Measurements from ENCODE around the gene EPHB3.

The EPHB3 gene

GRCh38 chr3:184580376-184580775 lies 18.8 kb downstream of the EPHB3 start:
- Histone ChIP-seq H3K4me3 (ENCODE audit: low read depth, low read length) (no peak overlapping the region), H3K27me3 (replicated peaks) (no peaks in the 10 kb centered on the region), H3K36me3 (replicated peaks) (no peaks in the 10 kb centered on the region), H3K27ac (no peak overlapping the region)
- DNase-seq, result no peak
- TF ChIP-seq CTCF (IDR thresholded peaks at IDR 0.05; ENCODE audit: low read depth, low read length, missing control alignments), result no peak
- in situ Hi-C loops (cut with HindIII; ENCODE audit: low pct_ligation_motif_present, low sequenced_read_pairs), result no loop called here

GRCh38 chr3:184581331-184581855 lies 19.8 kb downstream of the EPHB3 start:
- H3K36me3 ChIP-seq (replicated peaks), result no peaks in the 10 kb centered on the region
- no peaks in the 10 kb centered on the region for H3K27me3 ChIP-seq (replicated peaks)
- TF ChIP-seq CTCF (IDR thresholded peaks at IDR 0.05; ENCODE audit: low read depth, low read length, missing control alignments), result no peak
- H3K4me3 ChIP-seq (ENCODE audit: low read depth, low read length), result no peak overlapping the region
- no peak overlapping the region for H3K27ac ChIP-seq
- in situ Hi-C loops (cut with HindIII; ENCODE audit: low pct_ligation_motif_present, low sequenced_read_pairs), result no loop called here
- DNase-seq, result no peak

GRCh38 chr3:184582646-184583577 lies 21.3 kb downstream of the EPHB3 start:
- in situ Hi-C loops (cut with HindIII; ENCODE audit: low pct_ligation_motif_present, low sequenced_read_pairs), result no loop called here
- TF ChIP-seq CTCF (IDR thresholded peaks at IDR 0.05; ENCODE audit: low read depth, low read length, missing control alignments), result no peak
- H3K27ac ChIP-seq, result no peak overlapping the region
- no peaks in the 10 kb centered on the region for H3K27me3 ChIP-seq (replicated peaks)
- no peaks in the 10 kb centered on the region for H3K36me3 ChIP-seq (replicated peaks)
- DNase-seq, result peak; percentile 65
- H3K4me3 ChIP-seq (ENCODE audit: low read depth, low read length), result peak overlapping the region; percentile 56

GRCh38 chr3:184583578-184584451 lies 22.2 kb downstream of the EPHB3 start:
- H3K27ac ChIP-seq, result no peak overlapping the region
- in situ Hi-C loops (cut with HindIII; ENCODE audit: low pct_ligation_motif_present, low sequenced_read_pairs), result no loop called here
- TF ChIP-seq CTCF (IDR thresholded peaks at IDR 0.05; ENCODE audit: low read depth, low read length, missing control alignments), result peak; percentile 54
- no peak for DNase-seq
- H3K4me3 ChIP-seq (ENCODE audit: low read depth, low read length), result peak overlapping the region; percentile 56
- no peaks in the 10 kb centered on the region for H3K36me3 ChIP-seq (replicated peaks)
- no peaks in the 10 kb centered on the region for H3K27me3 ChIP-seq (replicated peaks)

GRCh38 chr3:184584464-184584891 lies 22.9 kb downstream of the EPHB3 start:
- DNase-seq, result no peak
- in situ Hi-C loops (cut with HindIII; ENCODE audit: low pct_ligation_motif_present, low sequenced_read_pairs), result no loop called here
- H3K36me3 ChIP-seq (replicated peaks), result no peaks in the 10 kb centered on the region
- H3K4me3 ChIP-seq (ENCODE audit: low read depth, low read length), result no peak overlapping the region
- H3K27me3 ChIP-seq (replicated peaks), result no peaks in the 10 kb centered on the region
- TF ChIP-seq CTCF (IDR thresholded peaks at IDR 0.05; ENCODE audit: low read depth, low read length, missing control alignments), result no peak
- H3K27ac ChIP-seq, result no peak overlapping the region

Measured in brain microvascular endothelial cell (primary cell).